Ascending aorta (tissue), 2 donors: Measurements from ENCODE around the gene FEZ2. TPM values are rescaled to one million over a fixed set of nuclear protein-coding genes. Genes with fewer than 3 reads are reported as not detected.

ENCODE experiments used
- DNase-seq, 2 donors: peaks; one replicate each; pipeline ENCODE4 v3.0.0-alpha.2; 2019; ENCODE audit warnings: low spot score in 2 of 2
- H3K27ac ChIP-seq, 2 donors: fragments of 200-600 bp; sonication (generic); one replicate each; pipeline ENCODE4 v1.5.1; 2016 to 2017; ENCODE audit warnings: mild to moderate bottlenecking in 1 of 2
- H3K27me3 ChIP-seq: fragments of 200-600 bp; sonication (generic); one replicate; pipeline ENCODE4 v1.5.1; 2017
- H3K36me3 ChIP-seq, 2 donors: fragments of 200-600 bp; sonication (generic); one replicate each; pipeline ENCODE4 v1.5.1; 2016
- H3K4me1 ChIP-seq, 2 donors: fragments of 200-600 bp; sonication (generic); one replicate each; pipeline ENCODE4 v1.5.1; 2016 to 2017; ENCODE audit warnings: mild to moderate bottlenecking in 1 of 2
- H3K4me3 ChIP-seq, 2 donors: fragments of 200-600 bp; sonication (generic); one replicate each; pipeline ENCODE4 v1.5.1; 2016 to 2017; ENCODE audit warnings: mild to moderate bottlenecking in 1 of 2
- H3K9me3 ChIP-seq, 2 donors: fragments of 200-600 bp; sonication (generic); one replicate each; pipeline ENCODE4 v1.5.1; 2016
- intact Hi-C: fragments of 100-400 bp; cut with DNase I; formaldehyde crosslinking; loops from one replicate; pipeline ENCODE4 v1.15.1; 2023
- total RNA-seq: library from RNA; depleted of rRNA; stranded (reverse); fragments of >200 nt; gene quantifications from one replicate; pipeline ENCODE4 v1.1.0, GENCODE V29; 2016
- TF ChIP-seq, protein P1 (sequence below), 3 experiments: fragments of 200-600 bp in 2 of 3; fragments of 450-650 bp in 1 of 3; sonication (generic) in 2 of 3; IDR thresholded peaks; one replicate each; pipeline ENCODE4 v1.5.1; 2016 to 2019; ENCODE audit warnings: antibody characterized with exemption in 3 of 3, mild to moderate bottlenecking in 1 of 3, moderate library complexity in 1 of 3

Gene FEZ2
- total RNA-seq, 1 donor from 2014 or later, result 31.8 TPM

DNA sequence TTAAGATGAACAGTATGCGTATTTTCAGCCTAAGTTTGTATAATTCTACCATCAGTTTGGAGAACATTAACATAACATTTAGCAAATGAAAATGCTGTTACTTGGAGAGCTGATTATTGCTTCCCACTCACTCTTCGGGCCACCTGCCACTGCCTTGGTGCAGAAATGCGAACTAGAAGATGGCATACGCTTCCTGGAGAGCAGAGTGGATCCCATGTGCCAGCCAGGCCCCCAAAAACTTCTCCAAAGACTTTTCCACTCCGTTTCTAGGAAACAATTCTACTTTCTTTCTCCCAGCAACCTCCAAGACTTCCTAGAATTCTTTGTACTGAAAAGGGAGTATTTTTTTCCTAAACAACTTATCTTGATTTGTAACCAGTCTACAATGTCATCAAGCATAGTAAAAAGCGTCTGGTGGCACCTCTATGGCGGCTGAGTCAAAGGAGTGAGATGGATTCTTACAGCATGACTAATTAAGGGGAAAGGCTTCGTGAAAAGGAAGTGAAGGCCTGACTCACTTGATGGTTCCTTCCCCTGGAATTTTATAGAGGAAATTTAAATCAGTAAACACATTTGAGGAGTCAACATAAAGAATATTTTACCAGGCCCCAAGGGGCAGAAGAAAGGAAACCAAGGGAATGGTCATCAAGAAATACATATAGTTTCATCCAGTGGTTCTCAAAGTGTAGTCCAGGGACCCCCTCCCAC lies 36.6 kb downstream of the FEZ2 start:
- no peaks in the 10 kb centered on the region for H3K9me3 ChIP-seq
- TF ChIP-seq, protein P1, sequence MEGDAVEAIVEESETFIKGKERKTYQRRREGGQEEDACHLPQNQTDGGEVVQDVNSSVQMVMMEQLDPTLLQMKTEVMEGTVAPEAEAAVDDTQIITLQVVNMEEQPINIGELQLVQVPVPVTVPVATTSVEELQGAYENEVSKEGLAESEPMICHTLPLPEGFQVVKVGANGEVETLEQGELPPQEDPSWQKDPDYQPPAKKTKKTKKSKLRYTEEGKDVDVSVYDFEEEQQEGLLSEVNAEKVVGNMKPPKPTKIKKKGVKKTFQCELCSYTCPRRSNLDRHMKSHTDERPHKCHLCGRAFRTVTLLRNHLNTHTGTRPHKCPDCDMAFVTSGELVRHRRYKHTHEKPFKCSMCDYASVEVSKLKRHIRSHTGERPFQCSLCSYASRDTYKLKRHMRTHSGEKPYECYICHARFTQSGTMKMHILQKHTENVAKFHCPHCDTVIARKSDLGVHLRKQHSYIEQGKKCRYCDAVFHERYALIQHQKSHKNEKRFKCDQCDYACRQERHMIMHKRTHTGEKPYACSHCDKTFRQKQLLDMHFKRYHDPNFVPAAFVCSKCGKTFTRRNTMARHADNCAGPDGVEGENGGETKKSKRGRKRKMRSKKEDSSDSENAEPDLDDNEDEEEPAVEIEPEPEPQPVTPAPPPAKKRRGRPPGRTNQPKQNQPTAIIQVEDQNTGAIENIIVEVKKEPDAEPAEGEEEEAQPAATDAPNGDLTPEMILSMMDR (IDR thresholded peaks at IDR 0.05), result no peak
- DNase-seq, result peak in 1 of 2 donors; percentile 74
- H3K27ac ChIP-seq, result peak overlapping the region; percentile 70 to 77
- peaks cover 0 to 26% of the 10 kb centered on the region in 2 donors for H3K4me1 ChIP-seq
- H3K4me3 ChIP-seq, result no peak overlapping the region
- no peaks in the 10 kb centered on the region for H3K27me3 ChIP-seq
- intact Hi-C loops, result loop anchor here (5.0 kb wide), 1 partner anchor 36 kb away; the partner anchor contains the start of gene FEZ2
- peaks cover 0 to 2% of the 10 kb centered on the region in 2 donors for H3K36me3 ChIP-seq

DNA sequence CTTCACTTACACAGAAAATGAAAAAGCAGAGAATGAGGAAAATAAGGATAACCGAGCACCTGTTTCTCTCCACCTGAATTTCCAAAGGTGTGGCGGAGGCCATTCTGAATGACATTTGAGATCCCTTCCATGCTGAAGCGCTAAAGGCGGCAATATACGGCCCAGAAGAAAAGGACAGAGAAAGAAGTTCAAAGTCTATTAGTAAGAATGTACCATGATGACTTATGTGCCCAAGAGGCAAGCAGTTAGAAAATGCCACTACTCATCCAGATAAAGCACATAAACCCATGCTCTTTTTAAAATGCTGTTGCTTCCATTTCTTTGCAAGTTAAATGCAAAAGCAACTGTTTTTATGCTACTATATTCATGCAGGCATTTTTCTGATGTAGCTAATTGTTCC lies 37.2 kb downstream of the FEZ2 start:
- no peak for DNase-seq
- H3K27me3 ChIP-seq, result no peaks in the 10 kb centered on the region
- H3K4me1 ChIP-seq, result peaks cover 0 to 26% of the 10 kb centered on the region in 2 donors
- no peaks in the 10 kb centered on the region for H3K36me3 ChIP-seq
- H3K27ac ChIP-seq, result peak overlapping the region; percentile 38 to 77
- TF ChIP-seq, protein P1 (IDR thresholded peaks at IDR 0.05), result no peak
- H3K9me3 ChIP-seq, result no peaks in the 10 kb centered on the region
- H3K4me3 ChIP-seq, result no peak overlapping the region
- intact Hi-C loops, result loop anchor here (5.0 kb wide), 1 partner anchor 37 kb away; the partner anchor contains the start of gene FEZ2

DNA sequence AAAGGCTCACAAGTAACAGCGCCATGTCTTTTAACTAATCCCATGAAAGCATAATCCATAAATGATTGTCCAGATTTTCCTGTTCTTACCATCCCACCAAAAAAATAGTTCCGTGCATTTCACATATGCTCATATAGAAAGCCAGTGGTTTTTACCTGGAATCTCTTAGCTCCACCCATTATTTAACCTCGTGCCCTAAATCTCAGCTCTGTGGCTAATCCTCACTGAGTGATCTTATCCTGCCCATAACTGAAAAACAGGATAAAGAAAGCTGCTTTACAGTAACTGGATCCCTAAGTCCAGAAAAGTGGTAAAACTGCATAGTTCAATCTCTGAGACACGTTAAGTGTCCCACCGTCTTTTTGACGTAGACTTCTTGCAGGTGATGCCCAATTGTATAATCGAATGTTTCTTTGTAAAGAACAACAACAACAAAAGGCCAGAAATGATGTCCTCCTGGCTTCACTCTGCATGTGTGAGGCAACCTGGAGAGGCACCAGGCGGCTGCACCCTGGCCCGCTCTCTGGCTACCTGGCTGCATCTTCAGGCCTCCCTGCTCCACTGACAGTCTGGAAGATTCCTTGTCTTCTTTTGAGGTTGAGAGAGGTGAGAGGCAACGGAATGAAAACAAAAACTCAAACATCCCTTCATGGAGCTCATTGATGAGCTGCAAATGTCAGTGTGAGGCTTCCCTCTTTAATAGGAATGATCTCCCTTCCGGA lies 38.6 kb downstream of the FEZ2 start:
- intact Hi-C loops, result no loop called here
- TF ChIP-seq, protein P1 (IDR thresholded peaks at IDR 0.05), result no peak

DNA sequence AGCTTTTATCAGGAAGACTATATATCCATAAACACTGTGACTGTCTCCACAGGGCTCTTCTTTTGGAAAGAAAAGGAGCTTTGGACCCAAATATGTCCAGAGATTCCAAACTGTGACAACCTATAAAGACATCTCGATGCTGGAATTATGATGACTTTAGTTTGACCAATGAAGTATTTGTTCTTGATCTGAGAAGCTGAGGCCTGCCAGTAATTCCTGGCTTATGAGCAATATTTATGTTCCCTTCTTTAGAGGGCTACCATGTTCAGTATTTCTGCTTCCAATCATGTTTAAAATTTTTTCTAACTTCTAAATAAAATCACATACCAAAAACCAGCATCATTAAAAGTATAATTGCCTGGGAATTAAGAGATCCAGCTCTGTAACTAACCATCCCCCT lies 41.1 kb downstream of the FEZ2 start:
- peaks cover 0 to 14% of the 10 kb centered on the region in 2 donors for H3K4me1 ChIP-seq
- peaks cover 2 to 3% of the 10 kb centered on the region in 2 donors for H3K36me3 ChIP-seq
- no peaks in the 10 kb centered on the region for H3K9me3 ChIP-seq
- peak overlapping the region; percentile 53 to 57 for H3K27ac ChIP-seq
- no peaks in the 10 kb centered on the region for H3K27me3 ChIP-seq
- intact Hi-C loops, result no loop called here
- DNase-seq, result no peak
- H3K4me3 ChIP-seq, result no peak overlapping the region
- TF ChIP-seq, protein P1 (IDR thresholded peaks at IDR 0.05), result no peak

More for the DNA sequence above, 38.6 kb downstream of the FEZ2 start:
- H3K27me3 ChIP-seq, result no peaks in the 10 kb centered on the region
- no peaks in the 10 kb centered on the region for H3K36me3 ChIP-seq
- DNase-seq, result no peak
- H3K4me1 ChIP-seq, result peaks cover 0 to 26% of the 10 kb centered on the region in 2 donors
- H3K4me3 ChIP-seq, result no peak overlapping the region
- H3K27ac ChIP-seq, result no peak overlapping the region
- no peaks in the 10 kb centered on the region for H3K9me3 ChIP-seq

DNA sequence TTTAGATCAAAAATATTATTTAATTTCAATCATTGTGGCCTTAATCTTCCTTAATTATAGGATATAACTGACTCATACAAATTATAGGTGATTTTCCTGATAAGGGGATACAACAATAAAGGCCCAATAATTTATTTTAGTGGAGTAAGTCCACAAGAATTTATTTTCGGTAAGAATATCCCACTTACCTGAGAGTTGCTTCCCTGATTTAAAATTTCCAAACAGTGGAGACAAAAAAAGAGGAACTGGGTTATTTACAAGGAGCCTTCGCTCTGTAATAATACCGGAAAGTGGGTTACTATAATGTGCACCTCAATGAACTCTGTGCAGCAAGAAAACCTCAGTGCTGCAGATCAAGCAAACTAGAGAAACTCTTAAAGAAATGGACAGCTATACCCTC lies 42.2 kb downstream of the FEZ2 start:
- peak overlapping the region; percentile 53 to 57 for H3K27ac ChIP-seq
- H3K27me3 ChIP-seq, result no peaks in the 10 kb centered on the region
- no peak overlapping the region for H3K4me3 ChIP-seq
- intact Hi-C loops, result no loop called here
- H3K36me3 ChIP-seq, result peaks cover 10 to 13% of the 10 kb centered on the region in 2 donors
- H3K9me3 ChIP-seq, result no peaks in the 10 kb centered on the region
- no peak for DNase-seq
- TF ChIP-seq, protein P1 (IDR thresholded peaks at IDR 0.05), result no peak
- H3K4me1 ChIP-seq, result peaks cover 0 to 7% of the 10 kb centered on the region in 2 donors
